GM19328 (cell line): ENCODE results near the gene C14orf93.
"Not testable (repeated sequence)": the region's sequence is repeated elsewhere in the genome, so short reads cannot be mapped to it uniquely, and the experiment has no call there.

ENCODE experiments used
- ATAC-seq: cut with Tn5 transposase; IDR thresholded peaks from one replicate; pipeline ENCODE4 v1.9.1; 2021; ENCODE audit warnings: mild to moderate bottlenecking, moderate library complexity; ENCODE audit not compliant: unreplicated experiment

The C14orf93 gene

DNA sequence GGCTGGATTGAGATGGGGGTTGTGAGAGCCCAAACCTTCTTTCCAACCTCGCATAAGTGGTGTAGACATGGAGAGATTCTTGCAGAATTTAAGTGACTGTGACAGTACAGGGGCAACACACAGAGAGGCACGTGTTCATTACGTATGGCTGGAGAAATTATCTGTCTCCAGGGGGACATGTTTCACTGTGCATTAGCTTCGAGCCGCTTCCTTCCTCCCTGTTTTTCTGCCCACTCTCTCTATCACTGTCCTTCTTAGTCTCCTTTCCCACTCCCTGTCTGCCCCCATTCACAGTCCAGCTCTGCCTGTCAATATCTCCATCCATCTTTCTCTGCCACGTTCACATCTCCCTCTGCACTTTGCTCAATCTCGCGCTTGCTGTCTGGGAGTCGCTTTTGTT is 11.5 kb upstream of the C14orf93 start:
- ATAC-seq, result no peak

DNA sequence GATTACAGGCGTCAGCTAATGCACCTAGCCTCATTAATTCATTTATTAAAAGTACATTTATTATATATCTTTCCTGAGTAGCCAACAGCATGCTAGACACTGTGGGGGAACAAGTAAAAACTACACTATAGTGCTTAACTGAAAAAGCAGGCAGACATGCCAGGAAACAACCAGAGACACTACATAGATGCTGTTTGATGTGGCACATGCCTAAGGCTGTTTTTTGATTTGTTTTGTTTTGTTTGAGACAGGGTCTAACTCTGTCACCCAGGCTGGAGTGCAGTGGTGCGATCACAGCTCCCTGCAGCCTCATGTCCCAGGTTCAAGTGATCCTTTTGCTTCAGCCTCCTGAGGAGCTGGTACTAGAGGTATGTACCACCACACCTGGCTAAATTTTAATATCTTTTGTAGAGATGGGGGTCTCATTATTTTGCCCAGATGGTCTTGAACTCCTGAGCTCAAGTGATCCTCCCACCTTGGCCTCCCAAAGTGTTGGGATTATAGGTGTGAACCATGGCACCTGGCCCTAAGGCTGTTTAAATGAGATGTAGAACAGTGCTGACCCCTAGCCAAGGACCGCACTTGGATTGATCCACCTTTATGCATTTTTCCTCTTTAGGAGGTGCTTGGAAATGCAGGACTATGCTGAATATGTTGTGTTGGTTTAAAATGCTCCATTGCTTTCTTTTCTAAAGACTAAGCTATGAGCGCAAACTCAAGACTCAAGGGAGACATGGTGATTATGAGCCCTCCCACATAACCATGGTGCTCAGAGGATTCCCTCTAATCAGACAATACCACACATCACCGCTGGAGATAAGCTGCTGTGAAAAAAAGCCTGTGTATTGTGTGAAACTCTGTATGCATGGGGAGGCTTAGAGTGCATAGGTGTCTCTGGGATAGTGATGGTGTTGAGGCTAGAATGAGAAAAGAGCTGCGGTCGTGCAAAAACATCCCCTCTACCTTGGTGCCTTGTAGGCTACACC is 10.5 kb upstream of the C14orf93 start:
- no peak for ATAC-seq

- no peak for ATAC-seq
Measured at GRCh38 chr14:23018107-23018506, 8.2 kb upstream of the C14orf93 start.

DNA sequence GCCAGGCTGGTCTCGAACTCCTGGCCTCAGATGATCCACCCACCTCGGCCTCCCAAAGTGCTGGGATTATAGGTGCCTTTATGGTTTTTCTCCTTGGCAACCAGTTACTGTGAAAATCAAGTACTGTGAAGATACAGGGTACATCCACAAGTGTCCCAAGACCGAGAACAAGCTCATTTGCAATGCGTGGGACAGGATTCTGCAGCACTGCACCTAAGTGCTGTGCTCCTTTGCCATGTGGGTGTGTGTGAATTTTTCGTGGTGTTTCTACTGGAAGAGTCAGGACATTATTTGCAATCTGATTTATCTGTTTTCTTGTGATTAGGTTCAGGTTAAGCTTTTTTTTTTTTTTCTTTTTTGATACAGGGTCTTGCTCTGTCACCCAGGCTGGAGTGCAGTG is 7.1 kb upstream of the C14orf93 start:
- ATAC-seq, result no peak

GRCh38 chr14:23015618-23016017 is 5.7 kb upstream of the C14orf93 start:
- no peak for ATAC-seq

DNA sequence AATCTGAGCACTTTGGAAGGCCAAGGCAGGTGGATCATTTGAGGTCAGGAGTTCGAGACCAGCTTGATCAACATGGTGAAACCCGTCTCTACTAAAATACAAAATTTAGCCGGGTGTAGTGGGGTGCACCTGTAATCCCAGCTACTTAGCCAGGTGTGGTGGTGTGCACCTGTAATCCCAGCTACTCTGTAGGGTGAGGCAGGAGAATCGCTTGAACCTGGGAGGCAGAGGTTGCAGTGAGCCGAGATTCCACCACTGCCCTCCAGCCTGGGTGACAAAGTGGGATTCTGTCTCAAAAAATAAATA is 3.8 kb upstream of the C14orf93 start:
- not testable (repeated sequence) for ATAC-seq

DNA sequence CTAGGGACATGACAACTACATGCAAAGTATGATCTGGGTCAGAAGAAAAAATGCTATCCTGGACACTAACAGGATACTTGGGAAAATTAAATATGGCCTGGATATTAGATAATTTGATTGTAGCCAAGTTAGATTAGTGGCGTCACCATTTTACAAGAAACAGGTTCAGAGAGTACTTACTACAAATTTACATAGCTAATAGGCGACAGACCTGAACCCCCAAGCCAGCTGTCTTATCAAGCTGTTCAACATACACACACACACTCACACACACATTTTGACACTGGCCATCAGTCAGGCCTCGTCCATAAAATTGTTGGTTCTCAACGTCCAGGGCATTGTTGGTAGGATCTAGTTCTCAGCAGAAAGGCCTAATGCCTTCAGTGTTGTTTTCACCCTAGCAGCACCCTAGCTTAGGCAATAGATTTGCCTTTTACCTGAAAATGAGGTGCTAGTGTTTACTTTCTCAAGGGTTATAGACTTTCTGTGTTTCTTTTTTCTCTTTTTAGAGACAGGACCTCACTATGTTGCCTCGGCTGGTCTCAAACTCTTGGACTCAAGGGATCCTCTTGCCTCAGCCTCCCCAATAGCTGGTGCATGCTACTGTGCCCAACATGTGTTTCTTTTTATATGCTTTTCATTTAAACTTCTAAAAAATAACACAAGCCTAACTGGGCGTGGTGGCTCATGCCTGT is 3.3 kb upstream of the C14orf93 start:
- no peak for ATAC-seq

- ATAC-seq, result no peak
Measured at GRCh38 chr14:23009483-23009938, 432 bp downstream of the C14orf93 start.

DNA sequence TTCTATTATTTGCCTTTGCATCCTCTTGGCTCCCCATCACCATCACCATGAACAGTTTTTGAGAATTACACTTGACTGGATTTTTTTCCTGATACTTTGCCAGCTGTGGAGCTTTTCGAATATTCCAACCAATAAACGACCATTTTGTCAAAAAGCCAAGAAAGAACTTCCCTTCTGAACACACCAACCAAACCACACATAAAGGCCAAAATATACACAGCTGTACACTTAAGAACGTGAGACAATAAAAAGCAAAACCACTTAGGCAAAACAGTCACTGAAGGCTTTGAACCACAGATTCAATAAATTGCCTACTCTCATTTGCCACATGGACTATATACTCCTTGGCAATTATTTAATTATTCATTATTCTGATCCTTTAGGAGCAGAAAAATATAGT is 1.1 kb downstream of the C14orf93 start:
- ATAC-seq, result no peak

GRCh38 chr14:23006544-23007419 is 3.2 kb downstream of the C14orf93 start:
- peak; percentile 98 for ATAC-seq

- no peak for ATAC-seq
Measured at GRCh38 chr14:23006188-23006534, 3.8 kb downstream of the C14orf93 start.

DNA sequence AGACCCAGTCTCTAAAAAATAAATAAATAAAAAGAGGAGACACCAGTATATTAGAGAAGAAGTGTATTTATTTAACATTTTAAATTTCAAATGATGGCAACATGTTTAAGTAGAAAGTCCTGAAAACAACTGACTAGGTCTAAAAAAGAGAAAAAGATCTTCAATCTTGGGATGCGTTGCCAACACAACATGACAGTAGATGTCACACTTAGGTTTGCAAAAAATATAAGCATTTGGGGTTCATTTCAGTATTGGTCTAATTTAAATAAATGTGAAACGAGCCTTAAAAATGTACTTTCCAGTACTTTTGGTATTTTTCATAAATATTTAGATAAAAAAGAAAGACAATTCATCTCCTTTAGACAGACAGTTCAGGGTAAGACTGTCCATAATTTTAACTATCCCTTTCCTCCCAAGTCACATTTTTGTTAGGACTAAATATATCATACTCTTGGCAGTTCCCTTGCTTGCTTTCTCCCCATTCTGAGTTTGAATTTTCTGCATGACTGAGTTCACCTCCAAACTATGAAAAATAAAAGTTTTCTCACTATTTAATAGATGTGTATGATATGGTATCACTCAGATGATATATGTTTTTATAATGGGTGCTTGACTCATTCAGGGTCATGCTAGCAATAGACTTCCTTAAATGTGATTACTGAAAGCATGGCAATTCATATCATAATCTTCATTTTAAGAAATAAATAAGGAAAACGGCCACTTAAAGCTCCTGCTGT is 4.3 kb downstream of the C14orf93 start:
- ATAC-seq, result no peak

DNA sequence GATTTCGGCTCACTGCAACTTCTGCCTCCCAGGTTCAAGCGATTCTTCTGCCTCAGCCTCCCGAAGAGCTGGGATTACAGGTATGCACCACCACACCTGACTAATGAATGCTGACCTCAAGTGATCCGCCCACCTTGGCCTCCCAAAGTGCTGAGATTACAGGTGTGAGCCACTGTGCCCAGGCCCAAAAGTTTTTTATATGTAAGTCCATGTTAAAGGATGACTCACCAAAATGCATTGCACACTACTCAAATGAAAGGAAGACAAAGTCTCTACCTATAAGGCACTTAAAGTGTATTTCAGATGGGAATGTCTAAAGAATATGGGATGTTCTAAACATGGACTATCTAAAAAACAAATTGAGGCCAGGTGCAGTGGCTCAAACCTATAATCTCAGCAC is 5.7 kb downstream of the C14orf93 start:
- not testable (repeated sequence) for ATAC-seq

- ATAC-seq, result no peak
Measured at GRCh38 chr14:23002592-23002991, 7.4 kb downstream of the C14orf93 start.

DNA sequence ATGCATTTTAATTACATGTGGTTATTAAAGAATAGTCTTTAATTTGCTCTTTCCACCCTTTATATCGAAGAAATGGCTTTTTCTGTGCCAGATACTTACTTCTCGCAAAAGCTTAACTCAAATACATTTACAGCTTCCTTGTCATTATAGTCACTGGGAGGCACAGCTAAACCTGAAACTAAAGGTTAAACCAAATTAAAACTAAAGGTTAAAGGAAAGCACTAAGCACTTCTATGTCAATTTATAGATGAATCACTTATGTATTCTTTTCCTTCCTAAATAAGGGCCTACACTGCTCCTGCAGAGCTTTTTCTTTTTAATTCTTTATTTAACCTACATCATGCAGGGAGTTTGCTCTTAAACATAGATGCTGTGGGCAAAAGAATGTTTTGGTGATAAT is 9.1 kb downstream of the C14orf93 start:
- ATAC-seq, result no peak

DNA sequence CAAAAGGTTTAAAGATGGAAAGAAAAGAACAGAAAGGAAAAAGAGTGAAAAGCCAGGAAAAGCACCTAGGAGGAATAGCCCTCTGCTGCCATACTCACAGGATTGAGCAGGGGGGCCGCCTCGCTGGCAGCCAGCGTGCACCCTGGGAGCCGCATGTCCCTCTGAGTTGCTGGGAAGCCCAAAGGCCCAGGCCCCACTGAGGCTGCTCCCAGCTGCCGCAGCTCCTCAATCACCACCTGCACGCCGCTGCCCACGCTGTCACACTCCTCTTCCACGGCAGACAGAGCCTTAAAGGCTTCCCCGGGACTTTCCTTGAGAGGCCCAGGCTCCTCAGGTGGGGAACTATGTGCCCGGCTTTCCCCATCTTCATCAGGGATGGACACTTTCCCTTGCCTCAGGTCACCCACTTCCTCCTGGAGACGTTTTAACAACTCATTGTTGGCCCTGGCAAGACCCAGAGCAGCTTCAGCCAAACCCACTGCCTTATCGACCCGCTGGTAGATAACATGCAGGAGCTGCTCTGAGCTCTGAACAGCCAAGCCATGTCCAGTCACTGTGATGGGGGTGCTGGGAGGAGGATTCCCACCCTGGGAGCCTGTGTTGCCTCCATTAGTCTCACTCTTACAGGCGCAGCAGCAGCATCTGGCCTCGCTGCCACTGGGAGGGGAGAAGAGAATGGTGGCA is 11.5 kb downstream of the C14orf93 start:
- no peak for ATAC-seq

DNA sequence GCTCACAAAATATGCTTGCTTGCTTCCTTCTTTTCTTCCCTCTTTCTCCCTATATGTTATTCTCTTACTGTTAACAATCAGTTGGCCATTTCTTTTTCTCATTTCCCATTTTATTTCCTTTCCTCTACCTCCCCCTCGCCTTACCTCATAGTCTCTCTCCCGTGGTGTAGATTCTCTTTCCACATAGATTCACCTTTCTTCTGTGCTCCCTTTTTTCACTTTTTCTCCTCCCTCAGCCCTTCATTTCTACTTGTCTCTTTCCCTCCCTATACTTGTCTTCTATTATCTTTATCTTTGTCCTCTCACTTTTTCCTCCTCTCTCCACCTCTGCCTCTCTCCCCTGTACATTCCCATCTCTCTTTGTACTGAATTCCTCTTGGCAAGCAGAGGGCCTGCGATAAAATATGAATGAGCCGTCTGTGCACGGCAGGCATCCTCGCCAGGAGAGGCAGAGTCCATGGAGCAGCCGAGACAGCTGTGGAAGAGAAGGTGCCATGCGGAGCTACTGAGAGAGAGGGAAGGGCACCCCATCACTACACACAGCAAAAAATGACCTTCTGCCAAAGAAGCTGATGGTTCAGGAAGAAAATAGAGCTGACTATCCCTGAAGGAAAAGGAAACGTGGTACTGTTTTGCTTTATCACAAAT is 12.1 kb downstream of the C14orf93 start:
- ATAC-seq, result no peak

- ATAC-seq, result no peak
Measured at GRCh38 chr14:22996768-22997654, 12.9 kb downstream of the C14orf93 start.
